Heart left ventricle (tissue), 13 donors: Measurements from ENCODE around the gene C5AR1.

Source experiments
- POLR2A ChIP-seq, 2 donors: fragments of 450-650 bp; IDR thresholded peaks; one replicate each; pipeline ENCODE4 v1.6.1; 2017; ENCODE audit warnings: antibody characterized with exemption in 2 of 2, mild to moderate bottlenecking in 2 of 2, moderate library complexity in 2 of 2
- TF ChIP-seq, protein P1 (sequence below), 12 donors: fragments of 200-600 bp; sonication (generic) in 4 of 12; IDR thresholded peaks; one replicate each; pipeline versions ENCODE4 v1.5.0 to v1.8.0; 2018 to 2022; ENCODE audit warnings: antibody characterized with exemption in 12 of 12, mild to moderate bottlenecking in 5 of 12
- donor health status: ischemic (EF 13 %, LVEDD 7.1; RV severe dilation, severe dysfunction).
- donor health status: DM: no; HTN: yes; CAD: no.
- donor health status: DM: no; HTN: no; CAD: no.
- donor health status: ischemic (EF 25% LVEDD 6.9; RV normal size, moderate dysfunction).
- donor health status: ischemic (EF 25% LVEDD 5.7; RV mildly dilated, moderate dysfunction).
- donor health status: ischemic (EF 35%, LVEDD 5.7; RV mildly dilated, moderate dysfunction).
- donor health status: nonischemic (EF 11% LVEDD 7.7; RV severe dilation, severe dysfunction).
- donor health status: DM: yes; HTN: yes; CAD: no.
- donor health status: PGD.
- donor health status: ischemic (EF 29% LVEDD 5.4; RV normal size, mild dysfunction).
- donor health status: nonischemic (EF 23%, LVEDD 6.1; RV moderate dilation, normal function).

DNA sequence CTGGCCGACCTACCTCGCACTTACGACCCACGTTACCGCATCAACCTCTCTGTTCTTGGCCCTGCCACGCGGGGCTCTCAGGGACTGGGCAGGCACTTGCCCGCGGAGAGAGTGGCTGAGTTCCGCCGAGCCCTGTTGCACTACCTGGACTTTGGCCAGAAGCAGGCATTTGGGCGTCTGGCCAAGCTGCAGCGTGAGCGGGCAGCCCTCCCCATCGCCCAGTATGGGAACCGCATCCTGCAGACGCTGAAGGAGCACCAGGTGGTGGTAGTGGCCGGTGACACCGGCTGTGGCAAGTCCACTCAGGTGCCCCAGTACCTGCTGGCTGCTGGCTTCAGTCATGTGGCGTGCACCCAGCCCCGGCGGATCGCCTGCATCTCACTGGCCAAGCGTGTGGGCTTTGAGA is 43.6 kb downstream of the C5AR1 start:
- no peak for TF ChIP-seq POLR2A (IDR thresholded peaks at IDR 0.05)
- TF ChIP-seq, protein P1, sequence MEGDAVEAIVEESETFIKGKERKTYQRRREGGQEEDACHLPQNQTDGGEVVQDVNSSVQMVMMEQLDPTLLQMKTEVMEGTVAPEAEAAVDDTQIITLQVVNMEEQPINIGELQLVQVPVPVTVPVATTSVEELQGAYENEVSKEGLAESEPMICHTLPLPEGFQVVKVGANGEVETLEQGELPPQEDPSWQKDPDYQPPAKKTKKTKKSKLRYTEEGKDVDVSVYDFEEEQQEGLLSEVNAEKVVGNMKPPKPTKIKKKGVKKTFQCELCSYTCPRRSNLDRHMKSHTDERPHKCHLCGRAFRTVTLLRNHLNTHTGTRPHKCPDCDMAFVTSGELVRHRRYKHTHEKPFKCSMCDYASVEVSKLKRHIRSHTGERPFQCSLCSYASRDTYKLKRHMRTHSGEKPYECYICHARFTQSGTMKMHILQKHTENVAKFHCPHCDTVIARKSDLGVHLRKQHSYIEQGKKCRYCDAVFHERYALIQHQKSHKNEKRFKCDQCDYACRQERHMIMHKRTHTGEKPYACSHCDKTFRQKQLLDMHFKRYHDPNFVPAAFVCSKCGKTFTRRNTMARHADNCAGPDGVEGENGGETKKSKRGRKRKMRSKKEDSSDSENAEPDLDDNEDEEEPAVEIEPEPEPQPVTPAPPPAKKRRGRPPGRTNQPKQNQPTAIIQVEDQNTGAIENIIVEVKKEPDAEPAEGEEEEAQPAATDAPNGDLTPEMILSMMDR (IDR thresholded peaks at IDR 0.05), result no peak
